HepG2 (cell line): ENCODE data around the gene SAMM50. TPM values are rescaled to one million over a fixed set of nuclear protein-coding genes. Genes with fewer than 3 reads are reported as not detected.

Experiments used
- ATAC-seq: fragments of 200-7000 bp; cut with Tn5 transposase; 3 replicates; pipeline ENCODE4 v1.9.1; 2020; ENCODE audit warnings: mild to moderate bottlenecking, moderate library complexity
- BruUV-seq: library from RNA; stranded (reverse); fragments of 400-500 nt; replicated peaks from 2 replicates; lab custom pipeline; 2021; lab: Mats Ljungman, UMichigan
- CTCF ChIA-PET: fragments of 300-600 bp; formaldehyde crosslinking; extraction: SDS; loops from one replicate; lab custom pipeline; 2021; ENCODE audit warnings: low total read pairs, inconsistent platforms, low intra/inter-chr PET ratio; lab: Yijun Ruan, JAX
- POLR2A ChIA-PET: fragments of 350-600 bp; sonication (Branson Sonifier 250); formaldehyde crosslinking; loops from one replicate; lab custom pipeline; 2020; ENCODE audit warnings: antibody characterized with exemption, inconsistent platforms; lab: Yijun Ruan, JAX
- DNase-seq: peaks from one replicate; pipeline ENCODE4 v3.0.0-alpha.2; 2015; ENCODE audit warnings: low spot score
- FAIRE-seq: peaks from 3 replicates; lab custom pipeline; 2011; peaks lifted over from hg19 to GRCh38; lab: Jason Lieb, UNC
- H2AFZ ChIP-seq: one replicate; pipeline ENCODE4 v1.6.1; 2011; ENCODE audit warnings: low read length, inconsistent platforms
- H3K27ac ChIP-seq: fragments of 300-600 bp; 3 replicates; pipeline ENCODE4 v1.8.0; 2011; ENCODE audit warnings: mixed run types, mild to moderate bottlenecking, mixed read lengths, low read length, inconsistent platforms; ENCODE audit not compliant: insufficient read depth; ENCODE audit errors: extremely low read length
- H3K27me3 ChIP-seq, 2 experiments: fragments of 200-600 bp in 1 of 2; 2 replicates in 1 of 2; 3 replicates in 1 of 2; pipeline versions ENCODE4 v1.6.0 to v1.8.0; 2011; ENCODE audit warnings: low read length in 2 of 2, mild to moderate bottlenecking in 2 of 2, moderate library complexity in 2 of 2, inconsistent platforms in 1 of 2; ENCODE audit not compliant: insufficient read depth in 2 of 2, control insufficient read depth in 1 of 2
- H3K36me3 ChIP-seq, 2 experiments: fragments of 200-600 bp in 1 of 2; replicated peaks in 1 of 2; 2 replicates in 1 of 2; 3 replicates in 1 of 2; pipeline versions ENCODE4 v1.5.1 to v1.8.0; 2011; ENCODE audit warnings: low read length in 2 of 2, inconsistent platforms in 1 of 2; ENCODE audit not compliant: insufficient read depth in 2 of 2, control insufficient read depth in 1 of 2
- H3K4me1 ChIP-seq: 2 replicates; pipeline ENCODE4 v1.5.1; 2012; ENCODE audit warnings: low read length, inconsistent platforms; ENCODE audit not compliant: insufficient read depth
- H3K4me2 ChIP-seq: 2 replicates; pipeline ENCODE4 v1.6.0; 2011; ENCODE audit warnings: low read depth, low read length, inconsistent platforms
- H3K4me3 ChIP-seq, 3 experiments: fragments of 200-600 bp in 1 of 3; sonication (generic), shearing (Covaris generic) in 1 of 3; replicated peaks in 1 of 3; 2 replicates each; pipeline ENCODE4 v1.5.1; 2011 to 2016; ENCODE audit warnings: low read length in 3 of 3, inconsistent platforms in 2 of 3, low read depth in 2 of 3, mild to moderate bottlenecking in 2 of 3, control low read depth in 1 of 3, mixed read lengths in 1 of 3; ENCODE audit not compliant: insufficient read depth in 1 of 3
- H3K79me2 ChIP-seq: one replicate; pipeline ENCODE4 v1.6.1; 2011; ENCODE audit warnings: low read length, inconsistent platforms; ENCODE audit not compliant: insufficient read depth
- H3K9ac ChIP-seq: 2 replicates; pipeline ENCODE4 v1.6.0; 2011; ENCODE audit warnings: mild to moderate bottlenecking, low read depth, low read length, inconsistent platforms; ENCODE audit not compliant: insufficient read depth
- H3K9me3 ChIP-seq: 2 replicates; pipeline ENCODE4 v1.5.1; 2012; ENCODE audit warnings: mild to moderate bottlenecking, low read length
- H4K20me1 ChIP-seq: 2 replicates; pipeline ENCODE4 v1.6.0; 2011; ENCODE audit warnings: inconsistent platforms, mild to moderate bottlenecking, low read length, moderate library complexity; ENCODE audit not compliant: insufficient read depth
- ETV5 ChIP-seq: IDR thresholded peaks from 2 replicates; pipeline ENCODE4 v1.6.1; 2018; ENCODE audit warnings: missing biosample characterization, missing genetic modification reagents, inconsistent platforms, borderline replicate concordance
- FOXA1 ChIP-seq, 2 experiments: fragments of 450-650 bp in 1 of 2; sonication (generic) in 1 of 2; formaldehyde crosslinking in 1 of 2; IDR thresholded peaks; 2 replicates each; pipeline versions ENCODE4 v1.4.0 to v1.6.1; 2016 to 2020; ENCODE audit warnings: missing genetic modification reagents in 1 of 2
- HIVEP1 ChIP-seq: sonication (generic); formaldehyde crosslinking; IDR thresholded peaks from 2 replicates; pipeline ENCODE4 v1.4.0; 2020; ENCODE audit warnings: mild to moderate bottlenecking, missing genetic modification reagents
- HOXA7 ChIP-seq: sonication (generic); formaldehyde crosslinking; IDR thresholded peaks from 2 replicates; pipeline ENCODE4 v1.8.1; 2022; ENCODE audit warnings: mild to moderate bottlenecking, missing genetic modification reagents, moderate library complexity
- ISL2 ChIP-seq: sonication (generic); formaldehyde crosslinking; IDR thresholded peaks from 2 replicates; pipeline ENCODE4 v1.5.0; 2020; ENCODE audit warnings: missing genetic modification reagents
- MTERF4 ChIP-seq: sonication (generic); formaldehyde crosslinking; IDR thresholded peaks from 2 replicates; pipeline ENCODE4 v1.8.0; 2023; ENCODE audit warnings: mild to moderate bottlenecking, missing genetic modification reagents
- POLR2AphosphoS2 ChIP-seq: IDR thresholded peaks from 2 replicates; pipeline ENCODE4 v1.6.1; 2011; ENCODE audit warnings: low read depth, low read length, improper control_type of control experiment
- PTBP1 ChIP-seq: fragments of 200-400 bp; formaldehyde crosslinking; IDR thresholded peaks from 2 replicates; pipeline ENCODE4 v1.6.1; 2018; ENCODE audit warnings: low read length, low read depth; ENCODE audit not compliant: poor library complexity, severe bottlenecking
- RBAK ChIP-seq: sonication (generic); formaldehyde crosslinking; IDR thresholded peaks from 2 replicates; pipeline ENCODE4 v1.5.1; 2020; ENCODE audit warnings: mild to moderate bottlenecking, missing genetic modification reagents
- ZNF292 ChIP-seq: sonication (generic); formaldehyde crosslinking; IDR thresholded peaks from 2 replicates; pipeline ENCODE4 v1.8.1; 2022; ENCODE audit warnings: mild to moderate bottlenecking, low read depth, missing genetic modification reagents, borderline replicate concordance
- ZNF468 ChIP-seq: sonication (generic); formaldehyde crosslinking; IDR thresholded peaks from 2 replicates; pipeline ENCODE4 v1.8.0; 2022; ENCODE audit warnings: mild to moderate bottlenecking, moderate library complexity, missing genetic modification reagents
- ZNF607 ChIP-seq: sonication (generic); formaldehyde crosslinking; IDR thresholded peaks from 2 replicates; pipeline ENCODE4 v1.5.1; 2020; ENCODE audit warnings: missing genetic modification reagents, mild to moderate bottlenecking, borderline replicate concordance
- ZNF644 ChIP-seq: IDR thresholded peaks from 2 replicates; pipeline ENCODE4 v1.6.1; 2016; ENCODE audit warnings: low read depth
- WGBS: methylation state at CpG from one replicate; pipeline ENCODE4 v1.1.6; 2017; ENCODE audit warnings: low lambda C conversion rate; 5-methylcytosine and 5-hydroxymethylcytosine counted together
- in situ Hi-C: cut with HindIII; loops from 2 replicates; pipeline ENCODE4 v1.10.0; 2017; ENCODE audit warnings: low pct_unique_long_range_greater_than_20kb; ENCODE audit not compliant: extremely low pct_ligation_motif_present
- intact Hi-C: fragments of 100-400 bp; cut with micrococcal nuclease; formaldehyde crosslinking; loops from one replicate; pipeline ENCODE4 v1.10.0; 2022; ENCODE audit not compliant: unreplicated experiment
- polyA plus RNA-seq, 8 experiments: library from polyadenylated mRNA; depleted of rRNA in 3 of 8; stranded (reverse) in 7 of 8; unstranded in 1 of 8; fragments of >200 nt; fragmentation: Illumina TruSeq in 4 of 8; extraction: Trizol in 4 of 8; gene quantifications; 2 replicates each; pipeline versions ENCODE4 v1.2.1 to v1.2.3, GENCODE V29; 2011 to 2016; ENCODE audit warnings: low read depth in 4 of 8, missing spikeins in 1 of 8, mixed read lengths in 1 of 8; ENCODE audit not compliant: insufficient read depth in 1 of 8
- total RNA-seq, 5 experiments: library from RNA; depleted of rRNA; stranded (reverse); fragments of >200 nt; fragmentation: Illumina TruSeq; extraction: Trizol; gene quantifications; 2 replicates each; pipeline ENCODE4 v1.2.3, GENCODE V29; 2016; ENCODE audit warnings: low read depth in 1 of 5
- TF ChIP-seq, protein P1 (sequence below): sonication (generic); formaldehyde crosslinking; IDR thresholded peaks from 2 replicates; pipeline ENCODE4 v1.8.0; 2022; ENCODE audit warnings: mild to moderate bottlenecking, missing genetic modification reagents, moderate library complexity
- TF ChIP-seq, protein P2 (sequence below): sonication (generic); formaldehyde crosslinking; IDR thresholded peaks from 2 replicates; pipeline ENCODE4 v1.5.0; 2020; ENCODE audit warnings: missing genetic modification reagents
- TF ChIP-seq, protein P3 (sequence below): sonication (generic); formaldehyde crosslinking; IDR thresholded peaks from 2 replicates; pipeline ENCODE4 v1.5.1; 2020; ENCODE audit warnings: mild to moderate bottlenecking, missing genetic modification reagents, moderate library complexity

The SAMM50 gene
- total and polyA plus RNA-seq, 2 of the 13 experiments (the other 11 are each of a cell fraction or from before 2014, with no cell fraction given) = 34.7 to 63.4 TPM

- no peak for TF ChIP-seq MTERF4 (CRISPR knock-in tag)
- TF ChIP-seq, protein P1, sequence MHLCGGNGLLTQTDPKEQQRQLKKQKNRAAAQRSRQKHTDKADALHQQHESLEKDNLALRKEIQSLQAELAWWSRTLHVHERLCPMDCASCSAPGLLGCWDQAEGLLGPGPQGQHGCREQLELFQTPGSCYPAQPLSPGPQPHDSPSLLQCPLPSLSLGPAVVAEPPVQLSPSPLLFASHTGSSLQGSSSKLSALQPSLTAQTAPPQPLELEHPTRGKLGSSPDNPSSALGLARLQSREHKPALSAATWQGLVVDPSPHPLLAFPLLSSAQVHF (CRISPR knock-in tag) = no peak
- TF ChIP-seq ISL2 = no peak
- no peak for TF ChIP-seq RBAK (CRISPR knock-in tag)
- no peak for TF ChIP-seq ETV5
- Histone ChIP-seq H3K4me3 (no peak overlapping the region), H3K79me2 (no peaks in the 10 kb centered on the region), H3K9me3 (no peaks in the 10 kb centered on the region), H3K4me2 (no peak overlapping the region), H3K9ac (no peak overlapping the region), H4K20me1 (no peaks in the 10 kb centered on the region), H3K4me1 (peaks cover 17% of the 10 kb centered on the region), H3K27ac (no peak overlapping the region), H2AFZ (no peak overlapping the region), H3K27me3 (no peaks in the 10 kb centered on the region), H3K36me3 (peaks cover 3 to 30% of the 10 kb centered on the region in 2 experiments; a peak in 4 of 5 replicates)
- intact Hi-C loops (no loop called here), in situ Hi-C loops (no loop called here)
- no TSS peak for BruUV-seq
- FAIRE-seq (no peak), ATAC-seq (no peak), DNase-seq (no peak)
- 95% methylated on average over 7 of the region's 7 CpGs for WGBS
- ChIA-PET CTCF (no interaction called here), POLR2A (no interaction called here)
Observed at GRCh38 chr22:44001521-44001920, 46.3 kb downstream of the SAMM50 start.

GRCh38 chr22:44002324-44002723, 47.1 kb downstream of the SAMM50 start:
- 97% methylated on average over 11 of the region's 11 CpGs for WGBS
- POLR2A ChIA-PET = no interaction called here
- H2AFZ ChIP-seq = no peak overlapping the region
- in situ Hi-C loops = no loop called here
- intact Hi-C loops = no loop called here
- H3K9ac ChIP-seq = no peak overlapping the region
- ATAC-seq (no peak), FAIRE-seq (no peak), DNase-seq (no peak)
- CTCF ChIA-PET = no interaction called here
- H3K36me3 ChIP-seq = peaks cover under 1 to 22% of the 10 kb centered on the region in 2 experiments; a peak in 3 of 5 replicates
- no TSS peak for BruUV-seq
- no peak overlapping the region for H3K4me3 ChIP-seq
- H3K4me2 ChIP-seq = no peak overlapping the region
- H3K27me3 ChIP-seq = no peaks in the 10 kb centered on the region
- H3K4me1 ChIP-seq = peaks cover 17% of the 10 kb centered on the region
- no peaks in the 10 kb centered on the region for H3K9me3 ChIP-seq
- H3K27ac ChIP-seq = no peak overlapping the region
- no peaks in the 10 kb centered on the region for H3K79me2 ChIP-seq
- H4K20me1 ChIP-seq = no peaks in the 10 kb centered on the region
- TF ChIP-seq ZNF644 (CRISPR knock-in tag) (no peak), HOXA7 (CRISPR knock-in tag) (no peak), POLR2AphosphoS2 (no peak), ZNF468 (CRISPR knock-in tag) (no peak), PTBP1 (no peak), ZNF292 (CRISPR knock-in tag) (no peak), ZNF607 (CRISPR knock-in tag) (no peak), FOXA1 (IDR thresholded peaks at IDR 0.05) (no peak), FOXA1 (CRISPR knock-in tag; IDR thresholded peaks at IDR 0.05) (no peak), HIVEP1 (CRISPR knock-in tag) (no peak)
- TF ChIP-seq, protein P2, sequence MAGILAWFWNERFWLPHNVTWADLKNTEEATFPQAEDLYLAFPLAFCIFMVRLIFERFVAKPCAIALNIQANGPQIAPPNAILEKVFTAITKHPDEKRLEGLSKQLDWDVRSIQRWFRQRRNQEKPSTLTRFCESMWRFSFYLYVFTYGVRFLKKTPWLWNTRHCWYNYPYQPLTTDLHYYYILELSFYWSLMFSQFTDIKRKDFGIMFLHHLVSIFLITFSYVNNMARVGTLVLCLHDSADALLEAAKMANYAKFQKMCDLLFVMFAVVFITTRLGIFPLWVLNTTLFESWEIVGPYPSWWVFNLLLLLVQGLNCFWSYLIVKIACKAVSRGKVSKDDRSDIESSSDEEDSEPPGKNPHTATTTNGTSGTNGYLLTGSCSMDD (CRISPR knock-in tag) = no peak
- TF ChIP-seq, protein P3, sequence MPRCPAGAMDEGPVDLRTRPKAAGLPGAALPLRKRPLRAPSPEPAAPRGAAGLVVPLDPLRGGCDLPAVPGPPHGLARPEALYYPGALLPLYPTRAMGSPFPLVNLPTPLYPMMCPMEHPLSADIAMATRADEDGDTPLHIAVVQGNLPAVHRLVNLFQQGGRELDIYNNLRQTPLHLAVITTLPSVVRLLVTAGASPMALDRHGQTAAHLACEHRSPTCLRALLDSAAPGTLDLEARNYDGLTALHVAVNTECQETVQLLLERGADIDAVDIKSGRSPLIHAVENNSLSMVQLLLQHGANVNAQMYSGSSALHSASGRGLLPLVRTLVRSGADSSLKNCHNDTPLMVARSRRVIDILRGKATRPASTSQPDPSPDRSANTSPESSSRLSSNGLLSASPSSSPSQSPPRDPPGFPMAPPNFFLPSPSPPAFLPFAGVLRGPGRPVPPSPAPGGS (CRISPR knock-in tag) = no peak
